Endodermal cell (in vitro differentiated cells): ENCODE data around the gene GJD2. TPM values are rescaled to one million over a fixed set of nuclear protein-coding genes. Genes with fewer than 3 reads are reported as not detected.
A peak's percentile ranks its signal among the peaks of the same experiment; 100 is the strongest.

Source experiments
- DNase-seq: peaks from one replicate; pipeline ENCODE4 v3.0.0-alpha.2; 2017
- H3K27ac ChIP-seq: 2 replicates; pipeline ENCODE4 v1.5.1; 2013; ENCODE audit warnings: mild to moderate bottlenecking, low read depth, low read length, moderate library complexity
- H3K27me3 ChIP-seq: 2 replicates; pipeline ENCODE4 v1.6.1; 2013; ENCODE audit warnings: mild to moderate bottlenecking, low read length, moderate library complexity; ENCODE audit not compliant: insufficient read depth, control insufficient read depth, poor library complexity, severe bottlenecking
- H3K36me3 ChIP-seq: 2 replicates; pipeline ENCODE4 v1.7.0; 2013; ENCODE audit warnings: mild to moderate bottlenecking, low read length, moderate library complexity; ENCODE audit not compliant: control insufficient read depth, insufficient read depth
- H3K4me1 ChIP-seq: one replicate; pipeline ENCODE4 v1.7.0; 2013; ENCODE audit warnings: low read length; ENCODE audit not compliant: control insufficient read depth, insufficient read depth
- H3K4me3 ChIP-seq: 2 replicates; pipeline ENCODE4 v1.5.1; 2013; ENCODE audit warnings: mild to moderate bottlenecking, low read length, moderate library complexity
- H3K9ac ChIP-seq: 2 replicates; pipeline ENCODE4 v1.6.1; 2013; ENCODE audit warnings: mild to moderate bottlenecking, low read length, moderate library complexity; ENCODE audit not compliant: poor library complexity, severe bottlenecking; ENCODE audit errors: extremely low read depth
- H3K9me3 ChIP-seq: 2 replicates; pipeline ENCODE4 v1.6.1; 2013; ENCODE audit warnings: mild to moderate bottlenecking, low read length, moderate library complexity; ENCODE audit not compliant: control insufficient read depth
- H3K27ac Mint-ChIP-seq: 2 replicates; pipeline ENCODE4 v1.8.0; 2020; ENCODE audit warnings: mixed read lengths
- H3K27me3 Mint-ChIP-seq: 2 replicates; pipeline ENCODE4 v1.8.0; 2021; ENCODE audit warnings: mild to moderate bottlenecking, mixed read lengths; ENCODE audit not compliant: insufficient read depth
- H3K36me3 Mint-ChIP-seq: 2 replicates; pipeline ENCODE4 v1.8.0; 2020; ENCODE audit warnings: low read depth, mixed read lengths
- H3K4me1 Mint-ChIP-seq: 2 replicates; pipeline ENCODE4 v1.8.0; 2020; ENCODE audit warnings: mixed read lengths
- H3K4me3 Mint-ChIP-seq: 2 replicates; pipeline ENCODE4 v1.8.0; 2020; ENCODE audit warnings: mild to moderate bottlenecking, moderate library complexity, mixed read lengths
- H3K9me3 Mint-ChIP-seq: 2 replicates; pipeline ENCODE4 v1.8.0; 2020; ENCODE audit warnings: mild to moderate bottlenecking, mixed read lengths
- CTCF ChIP-seq: fragments of 200-600 bp; sonication (generic); conservative IDR thresholded peaks from 2 replicates; pipeline ENCODE4 v1.5.0; 2021; ENCODE audit warnings: antibody characterized with exemption, mild to moderate bottlenecking
- WGBS, 2 experiments: methylation state at CpG; one replicate each; pipeline versions ENCODE4 v1.1.5 to v1.1.7; 2013; ENCODE audit warnings: missing lambda C conversion rate in 2 of 2, mixed read lengths in 1 of 2; ENCODE audit not compliant: insufficient coverage in 1 of 2, insufficient read length in 1 of 2; 5-methylcytosine and 5-hydroxymethylcytosine counted together
- total RNA-seq, 2 donors: library from RNA; stranded (reverse); fragmentation: NEBNext Ultra II Directional in 1 of 2; extraction: Animal tissue kit (Norgen Biotek cat#: 25700) in 1 of 2; gene quantifications; 2 replicates in 1 of 2; 3 replicates in 1 of 2; pipeline ENCODE4 v1.2.1, GENCODE V29; 2021

GJD2 gene
- total RNA-seq, 2 donors from 2014 or later, result not detected

DNA sequence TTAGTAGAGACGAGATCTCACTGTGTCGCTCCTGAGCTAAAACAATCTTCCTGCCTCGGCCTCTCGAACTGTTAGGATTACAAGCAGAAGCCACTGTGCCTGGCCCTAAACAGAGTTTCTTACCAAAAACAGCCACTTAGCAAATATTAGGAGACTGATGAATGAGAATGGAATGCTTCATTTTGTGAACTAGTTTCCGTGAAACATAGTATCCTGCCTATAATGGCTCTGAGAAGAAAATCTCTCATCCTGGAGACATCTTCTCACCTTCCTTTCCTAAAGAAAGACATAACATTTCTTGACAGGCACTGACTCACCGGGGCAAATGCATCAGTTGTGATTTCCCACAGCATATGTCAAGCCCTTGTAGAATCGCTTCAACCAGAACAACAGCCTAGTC lies 44.9 kb downstream of the GJD2 start:
- no peak overlapping the region for H3K9ac ChIP-seq
- Mint-ChIP-seq H3K27me3 (peaks cover 2% of the 10 kb centered on the region), H3K4me1 (peaks cover 4% of the 10 kb centered on the region), H3K4me3 (no peak overlapping the region), H3K36me3 (no peaks in the 10 kb centered on the region), H3K9me3 (no peaks in the 10 kb centered on the region), H3K27ac (no peak overlapping the region)
- H3K4me1 ChIP-seq, result no peaks in the 10 kb centered on the region
- H3K27ac ChIP-seq, result no peak overlapping the region
- H3K27me3 ChIP-seq, result no peaks in the 10 kb centered on the region
- DNase-seq, result no peak
- no peak for TF ChIP-seq CTCF
- H3K4me3 ChIP-seq, result no peak overlapping the region
- no peaks in the 10 kb centered on the region for H3K36me3 ChIP-seq
- no peaks in the 10 kb centered on the region for H3K9me3 ChIP-seq
- 93 to 100% methylated on average over 3 to 7 of the region's 7 CpGs for WGBS, 2 experiments

DNA sequence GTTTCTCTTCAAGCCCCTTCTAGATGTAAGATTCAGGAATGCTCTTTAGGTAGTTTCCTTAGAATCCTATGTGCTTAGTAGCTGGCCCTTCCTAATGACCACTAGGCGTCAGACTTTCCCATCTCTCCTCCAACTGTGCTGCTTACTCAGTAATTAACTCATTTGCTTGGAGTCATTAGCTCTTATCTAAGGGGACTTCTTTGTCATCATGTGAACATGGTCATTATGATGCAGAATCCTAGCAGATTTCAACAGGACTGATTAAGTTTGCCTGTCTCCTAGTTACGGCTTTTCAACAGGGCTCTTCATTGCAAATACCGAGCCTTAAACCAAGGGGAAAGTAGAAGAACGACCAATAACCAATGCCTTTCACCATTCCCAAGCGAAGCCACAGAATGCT lies 46.4 kb downstream of the GJD2 start:
- TF ChIP-seq CTCF, result peak; percentile 95

GRCh38 chr15:34701536-34701935 lies 53.3 kb downstream of the GJD2 start:
- Histone ChIP-seq H3K36me3 (no peaks in the 10 kb centered on the region), H3K27ac (no peak overlapping the region), H3K27me3 (no peaks in the 10 kb centered on the region), H3K9me3 (no peaks in the 10 kb centered on the region), H3K4me3 (no peak overlapping the region), H3K9ac (no peak overlapping the region), H3K4me1 (no peaks in the 10 kb centered on the region)
- no peak for DNase-seq
- whole genome bisulfite sequencing, 2 experiments, result 56 to 71% methylated on average over 1 to 2 of the region's 2 CpGs
- no peak for TF ChIP-seq CTCF
- H3K4me3 Mint-ChIP-seq, result no peak overlapping the region
- no peaks in the 10 kb centered on the region for H3K9me3 Mint-ChIP-seq
- no peaks in the 10 kb centered on the region for H3K36me3 Mint-ChIP-seq
- no peaks in the 10 kb centered on the region for H3K27me3 Mint-ChIP-seq
- no peak overlapping the region for H3K27ac Mint-ChIP-seq
- H3K4me1 Mint-ChIP-seq, result no peaks in the 10 kb centered on the region

More for the DNA sequence above, 46.4 kb downstream of the GJD2 start:
- Histone ChIP-seq H3K27me3 (no peaks in the 10 kb centered on the region), H3K27ac (no peak overlapping the region), H3K36me3 (no peaks in the 10 kb centered on the region), H3K9ac (no peak overlapping the region), H3K9me3 (no peaks in the 10 kb centered on the region), H3K4me3 (no peak overlapping the region), H3K4me1 (no peaks in the 10 kb centered on the region)
- WGBS, 2 experiments, result 49 to 65% methylated on average over 3 to 5 of the region's 5 CpGs
- peaks cover 4% of the 10 kb centered on the region for H3K4me1 Mint-ChIP-seq
- no peaks in the 10 kb centered on the region for H3K9me3 Mint-ChIP-seq
- H3K36me3 Mint-ChIP-seq, result no peaks in the 10 kb centered on the region
- H3K27ac Mint-ChIP-seq, result no peak overlapping the region
- H3K4me3 Mint-ChIP-seq, result no peak overlapping the region
- no peak for DNase-seq
- peaks cover under 1% of the 10 kb centered on the region for H3K27me3 Mint-ChIP-seq

Other genes starting within 250 kb of the GJD2 start
- 10 to 100 TPM; 74.9 to 98.6 TPM for gene GOLGA8B, start 171.3 kb downstream of the GJD2 start, total RNA-seq
- gene ACTC1, start 40.6 kb upstream of the GJD2 start, total RNA-seq, result 10 to 100 TPM; 42.5 to 58.2 TPM
- 10 to 100 TPM; 48.8 to 49.6 TPM for gene AQR, start 214.7 kb upstream of the GJD2 start, total RNA-seq
- 10 to 100 TPM; 52.3 to 86.1 TPM for gene ZNF770, start 233.3 kb upstream of the GJD2 start, total RNA-seq